BLaER1 (cell line): ENCODE results near the gene ZBTB46.
A peak's percentile ranks its signal among the peaks of the same experiment; 100 is the strongest.

Source experiments
- H3K27ac ChIP-seq: shearing (Covaris generic); formaldehyde crosslinking; 2 replicates; pipeline ENCODE4 v1.8.1; 2022
- H3K27me3 ChIP-seq: shearing (Covaris generic); formaldehyde crosslinking; 2 replicates; pipeline ENCODE4 v1.8.1; 2022
- H3K36me3 ChIP-seq: shearing (Covaris generic); formaldehyde crosslinking; 2 replicates; pipeline ENCODE4 v1.8.1; 2022
- H3K4me1 ChIP-seq: shearing (Covaris generic); formaldehyde crosslinking; 2 replicates; pipeline ENCODE4 v1.8.1; 2022
- H3K4me2 ChIP-seq: shearing (Covaris generic); formaldehyde crosslinking; 2 replicates; pipeline ENCODE4 v1.8.1; 2022
- H3K4me3 ChIP-seq: shearing (Covaris generic); formaldehyde crosslinking; 2 replicates; pipeline ENCODE4 v1.8.1; 2022
- H3K9ac ChIP-seq: shearing (Covaris generic); formaldehyde crosslinking; 2 replicates; pipeline ENCODE4 v1.8.1; 2022
- H3K9me3 ChIP-seq: shearing (Covaris generic); formaldehyde crosslinking; 2 replicates; pipeline ENCODE4 v1.8.1; 2022
- H4K20me1 ChIP-seq: shearing (Covaris generic); formaldehyde crosslinking; 2 replicates; pipeline ENCODE4 v1.8.1; 2022
- Cebpa-rat ChIP-seq: shearing (Covaris generic); IDR thresholded peaks from 2 replicates; pipeline ENCODE4 v1.8.1; 2022

The ZBTB46 gene

GRCh38 chr20:63772781-63773518, 58.1 kb downstream of the ZBTB46 start:
- H3K27me3 ChIP-seq, result no peaks in the 10 kb centered on the region
- H3K27ac ChIP-seq, result no peak overlapping the region
- H3K9ac ChIP-seq, result no peak overlapping the region

GRCh38 chr20:63771046-63771707, 59.9 kb downstream of the ZBTB46 start:
- Histone ChIP-seq H3K4me2 (no peak overlapping the region), H3K9me3 (no peaks in the 10 kb centered on the region), H3K9ac (no peak overlapping the region), H3K27ac (no peak overlapping the region), H3K4me3 (no peak overlapping the region), H3K4me1 (peaks cover 35% of the 10 kb centered on the region), H4K20me1 (no peaks in the 10 kb centered on the region), H3K36me3 (no peaks in the 10 kb centered on the region), H3K27me3 (no peaks in the 10 kb centered on the region)
- no peak for TF ChIP-seq Cebpa-rat

More at GRCh38 chr20:63772781-63773518, 58.1 kb downstream of the ZBTB46 start:
- H3K4me1 ChIP-seq, result peaks cover 35% of the 10 kb centered on the region
- H3K36me3 ChIP-seq, result no peaks in the 10 kb centered on the region
- no peaks in the 10 kb centered on the region for H4K20me1 ChIP-seq
- H3K4me3 ChIP-seq, result no peak overlapping the region
- H3K4me2 ChIP-seq, result peak overlapping the region; percentile 26; the same call in 1 of the 2 replicates
- no peak for TF ChIP-seq Cebpa-rat
- H3K9me3 ChIP-seq, result peaks cover 10% of the 10 kb centered on the region; the same call in 1 of the 2 replicates

GRCh38 chr20:63769891-63770474, 61.1 kb downstream of the ZBTB46 start:
- Histone ChIP-seq H3K36me3 (no peaks in the 10 kb centered on the region), H3K4me3 (no peak overlapping the region), H3K27me3 (no peaks in the 10 kb centered on the region), H3K9me3 (no peaks in the 10 kb centered on the region), H4K20me1 (no peaks in the 10 kb centered on the region), H3K9ac (no peak overlapping the region), H3K4me1 (peaks cover 26% of the 10 kb centered on the region), H3K27ac (no peak overlapping the region), H3K4me2 (peak overlapping the region; percentile 28; the same call in 1 of the 2 replicates)
- no peak for TF ChIP-seq Cebpa-rat

- H4K20me1 ChIP-seq, result no peaks in the 10 kb centered on the region
- H3K4me2 ChIP-seq, result peak overlapping the region; percentile 28
- peaks cover 15% of the 10 kb centered on the region for H3K4me1 ChIP-seq
- no peaks in the 10 kb centered on the region for H3K9me3 ChIP-seq
- TF ChIP-seq Cebpa-rat, result no peak
- no peaks in the 10 kb centered on the region for H3K36me3 ChIP-seq
- H3K9ac ChIP-seq, result no peak overlapping the region
- no peak overlapping the region for H3K27ac ChIP-seq
- H3K27me3 ChIP-seq, result no peaks in the 10 kb centered on the region
- H3K4me3 ChIP-seq, result no peak overlapping the region
Observed at GRCh38 chr20:63768591-63769515, 62.2 kb downstream of the ZBTB46 start.

- no peaks in the 10 kb centered on the region for H3K27me3 ChIP-seq
- H3K27ac ChIP-seq, result no peak overlapping the region
- no peak overlapping the region for H3K4me3 ChIP-seq
- no peak overlapping the region for H3K4me2 ChIP-seq
- H3K4me1 ChIP-seq, result peaks cover 8% of the 10 kb centered on the region
- no peak overlapping the region for H3K9ac ChIP-seq
- H4K20me1 ChIP-seq, result no peaks in the 10 kb centered on the region
- TF ChIP-seq Cebpa-rat, result no peak
- H3K36me3 ChIP-seq, result no peaks in the 10 kb centered on the region
- H3K9me3 ChIP-seq, result no peaks in the 10 kb centered on the region
Observed at GRCh38 chr20:63767886-63768285, 63.2 kb downstream of the ZBTB46 start.

GRCh38 chr20:63767456-63767855, 63.6 kb downstream of the ZBTB46 start:
- Histone ChIP-seq H3K4me3 (no peak overlapping the region), H3K4me1 (peaks cover 8% of the 10 kb centered on the region), H3K36me3 (no peaks in the 10 kb centered on the region), H3K27ac (no peak overlapping the region), H3K4me2 (no peak overlapping the region), H3K9ac (no peak overlapping the region), H4K20me1 (no peaks in the 10 kb centered on the region), H3K27me3 (no peaks in the 10 kb centered on the region), H3K9me3 (no peaks in the 10 kb centered on the region)
- no peak for TF ChIP-seq Cebpa-rat

GRCh38 chr20:63766695-63767426, 64.2 kb downstream of the ZBTB46 start:
- Histone ChIP-seq H3K4me3 (no peak overlapping the region), H3K9ac (no peak overlapping the region), H3K27ac (no peak overlapping the region), H3K27me3 (no peaks in the 10 kb centered on the region), H3K9me3 (no peaks in the 10 kb centered on the region), H3K4me2 (no peak overlapping the region), H4K20me1 (no peaks in the 10 kb centered on the region), H3K36me3 (no peaks in the 10 kb centered on the region), H3K4me1 (peaks cover 8% of the 10 kb centered on the region)
- TF ChIP-seq Cebpa-rat, result no peak

- Histone ChIP-seq H3K4me2 (no peak overlapping the region), H3K27me3 (no peaks in the 10 kb centered on the region), H3K4me3 (no peak overlapping the region), H3K36me3 (no peaks in the 10 kb centered on the region), H3K9ac (no peak overlapping the region), H3K9me3 (no peaks in the 10 kb centered on the region), H4K20me1 (no peaks in the 10 kb centered on the region), H3K4me1 (peaks cover 8% of the 10 kb centered on the region), H3K27ac (no peak overlapping the region)
- no peak for TF ChIP-seq Cebpa-rat
Observed at GRCh38 chr20:63765902-63766301, 65.2 kb downstream of the ZBTB46 start.
